Activated CD8-positive, alpha-beta memory T cell treated with anti-CD3 and anti-CD28 coated beads for 48 hours (primary cell): ENCODE measurements around the gene OGT.
"Not testable (repeated sequence)": the region's sequence is repeated elsewhere in the genome, so short reads cannot be mapped to it uniquely, and the experiment has no call there.

Experiments
- DNase-seq, 3 experiments: peaks; one replicate each; pipeline ENCODE4 v3.0.0-alpha.2; 2020; ENCODE audit warnings: low read depth in 2 of 3, low spot score in 2 of 3

The OGT gene

DNA sequence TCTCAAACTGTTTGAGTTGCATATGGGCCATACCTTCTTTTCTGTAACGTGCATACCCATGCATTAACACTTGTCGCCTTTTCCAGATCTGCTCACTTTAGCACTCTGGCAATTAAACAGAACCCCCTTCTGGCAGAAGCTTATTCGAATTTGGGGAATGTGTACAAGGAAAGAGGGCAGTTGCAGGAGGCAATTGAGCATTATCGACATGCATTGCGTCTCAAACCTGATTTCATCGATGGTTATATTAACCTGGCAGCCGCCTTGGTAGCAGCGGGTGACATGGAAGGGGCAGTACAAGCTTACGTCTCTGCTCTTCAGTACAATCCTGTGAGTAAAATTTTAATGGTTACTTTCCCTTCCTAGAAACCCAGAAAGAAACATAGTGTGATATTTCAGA lies 4.8 kb downstream of the OGT start:
- no peak for DNase-seq

DNA sequence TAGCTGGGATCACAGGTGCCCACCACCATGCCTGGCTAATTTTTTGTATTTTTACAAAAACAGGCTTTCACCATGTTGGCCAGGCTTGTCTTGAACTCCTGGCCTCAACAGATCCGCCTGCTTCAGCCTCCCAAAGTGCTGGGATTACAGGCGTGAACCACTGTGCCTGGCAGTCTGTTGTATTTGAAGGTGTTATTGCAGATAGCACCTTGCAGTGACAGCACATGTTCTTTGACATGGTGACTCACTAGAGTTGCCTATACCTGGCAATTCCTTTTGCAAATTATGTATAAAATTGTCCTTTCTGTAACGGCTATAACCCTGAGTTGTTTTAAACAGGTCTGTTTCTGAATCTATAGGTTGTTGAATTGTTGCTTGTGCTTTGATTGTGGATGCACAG lies 7.9 kb downstream of the OGT start:
- no peak for DNase-seq

DNA sequence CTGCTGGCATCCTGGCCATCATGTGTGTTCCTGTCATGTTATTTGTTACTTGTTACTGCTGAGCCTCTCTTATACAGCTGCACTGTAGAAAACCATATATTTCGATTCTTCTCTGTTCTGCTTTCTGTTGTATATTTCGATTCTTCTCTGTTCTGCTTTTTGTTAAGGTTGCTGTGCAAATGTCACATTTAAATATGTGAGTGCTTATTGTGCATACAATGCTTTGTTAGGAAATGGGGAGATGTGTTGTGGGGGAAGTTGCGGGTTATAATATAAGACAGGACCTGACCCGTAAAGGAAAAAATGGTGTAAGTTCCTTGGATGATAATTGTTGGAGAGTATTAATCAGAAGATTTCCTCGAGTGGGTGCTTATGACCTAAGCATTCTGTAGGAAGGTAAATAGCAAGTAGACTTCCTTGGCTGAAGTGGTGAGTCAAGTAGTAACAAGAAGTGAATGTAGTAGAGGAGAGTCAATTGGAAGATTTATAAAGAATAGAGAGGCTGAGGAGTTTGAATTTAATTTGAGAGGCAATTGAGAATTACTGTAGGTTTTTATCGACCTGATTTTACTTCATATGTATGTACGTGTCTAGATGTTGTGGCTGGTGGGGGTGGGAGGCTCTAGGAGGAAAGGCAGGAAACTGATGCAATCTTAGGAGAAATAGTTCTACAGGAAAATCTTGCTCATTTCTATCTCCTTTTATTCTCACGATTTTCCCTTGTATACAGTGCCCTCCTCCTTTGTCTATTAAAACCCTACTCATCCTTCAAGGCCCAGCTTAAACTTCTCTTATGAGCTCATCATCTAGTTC lies 8.5 kb downstream of the OGT start:
- no peak for DNase-seq

DNA sequence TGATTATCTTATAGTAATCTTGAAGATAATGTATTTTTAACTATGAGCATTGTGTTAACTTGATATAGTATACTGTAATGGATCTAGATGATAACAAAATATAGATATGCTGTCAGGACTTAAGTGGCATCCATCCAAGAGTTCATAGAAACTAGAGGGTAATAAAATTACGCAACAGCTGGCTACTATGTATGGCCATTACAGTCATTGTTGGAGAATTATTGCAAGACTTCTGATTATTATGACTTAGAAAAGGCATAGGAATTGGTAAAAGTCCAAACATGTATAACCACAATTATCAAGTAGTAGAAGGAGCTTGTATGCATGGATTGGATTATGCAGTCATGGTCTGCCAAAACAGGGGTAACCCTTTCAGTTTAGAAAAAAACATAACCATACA lies 9.5 kb downstream of the OGT start:
- no peak for DNase-seq

- DNase-seq, result no peak
Measured at GRCh38 chrX:71542825-71543224, 9.9 kb downstream of the OGT start.

DNA sequence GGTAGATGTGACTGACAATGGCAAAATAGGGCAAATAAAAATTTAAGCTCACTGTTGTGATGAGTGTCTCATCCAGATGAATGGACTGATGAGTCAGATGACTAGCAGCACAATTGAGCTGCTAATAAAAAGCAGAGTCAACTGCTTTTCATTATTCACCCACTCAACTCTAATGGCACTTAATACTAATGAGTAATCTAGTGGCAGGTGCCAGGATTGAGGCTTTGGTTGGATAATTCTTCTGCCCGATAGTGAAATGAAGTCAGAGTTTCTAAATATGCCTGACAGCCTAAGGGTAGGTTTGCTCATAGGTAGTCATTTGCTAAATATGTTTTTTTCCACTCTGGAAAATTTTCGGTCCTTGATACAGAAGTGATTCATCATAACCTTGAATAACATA lies 10.4 kb downstream of the OGT start:
- DNase-seq, result no peak

DNA sequence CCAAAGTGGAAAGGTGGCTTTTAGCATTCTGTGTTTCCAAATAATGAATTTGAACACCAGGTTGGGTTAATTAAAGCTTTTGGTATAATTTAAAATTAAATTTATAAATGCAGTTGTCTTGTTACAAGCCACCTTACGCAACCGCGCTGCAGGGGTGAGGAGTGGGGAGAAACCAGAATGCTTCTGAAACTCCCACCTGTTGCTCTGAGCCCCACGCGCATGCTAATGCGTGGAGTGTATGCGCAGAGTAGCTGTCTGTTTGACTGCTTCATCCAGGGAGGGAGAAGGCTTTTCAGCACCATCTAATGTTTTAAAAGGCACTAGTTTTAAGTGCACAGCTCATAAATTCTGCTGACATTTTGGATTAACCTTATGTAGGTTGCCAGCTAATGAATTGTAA lies 12.5 kb downstream of the OGT start:
- DNase-seq, result no peak

GRCh38 chrX:71546879-71547278 lies 14.0 kb downstream of the OGT start:
- DNase-seq, result no peak

GRCh38 chrX:71547339-71547738 lies 14.4 kb downstream of the OGT start:
- DNase-seq, result no peak

DNA sequence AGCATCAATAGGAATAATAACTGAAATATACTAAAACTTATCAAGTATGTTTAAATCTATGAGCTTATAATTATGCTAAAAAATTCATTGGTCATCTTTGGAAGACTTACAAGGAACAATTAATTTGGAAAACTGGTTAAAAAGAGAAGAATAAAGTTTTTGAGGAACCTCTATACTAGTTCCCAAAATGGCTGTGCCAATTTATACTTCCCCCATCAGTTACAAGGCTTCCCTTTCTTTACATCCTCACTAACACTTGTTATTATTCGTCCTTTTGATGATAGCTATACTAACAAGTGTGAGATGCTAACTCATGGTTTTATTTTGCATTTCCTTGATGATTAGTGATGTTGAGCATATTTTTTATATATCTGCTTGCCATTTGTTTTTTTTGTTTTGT lies 17.1 kb downstream of the OGT start:
- no peak for DNase-seq

GRCh38 chrX:71550578-71550977 lies 17.7 kb downstream of the OGT start:
- DNase-seq, result no peak

- DNase-seq, result no peak
Measured at GRCh38 chrX:71556036-71556435, 23.1 kb downstream of the OGT start.

GRCh38 chrX:71558920-71559319 lies 26.0 kb downstream of the OGT start:
- DNase-seq, result no peak

DNA sequence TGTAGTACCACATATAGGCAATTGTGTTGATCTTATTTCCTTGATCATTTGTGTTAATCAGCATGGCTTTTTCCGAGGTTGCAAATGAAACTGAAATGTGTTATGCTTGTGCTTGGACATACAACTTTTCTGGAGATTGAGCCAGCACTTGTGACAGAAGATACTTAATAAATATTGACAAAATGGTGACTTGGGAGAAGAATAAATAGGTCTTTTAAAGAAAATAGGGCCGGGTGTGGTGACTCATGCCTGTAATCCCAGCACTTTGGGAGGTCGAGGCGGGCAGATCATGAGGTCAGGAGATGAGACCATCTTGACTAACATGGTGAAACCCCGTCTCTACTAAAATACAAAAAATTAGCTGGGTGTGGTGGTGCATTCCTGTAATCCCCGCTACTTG lies 26.9 kb downstream of the OGT start:
- not testable (repeated sequence) for DNase-seq

GRCh38 chrX:71563921-71564320 lies 31.0 kb downstream of the OGT start:
- DNase-seq, result no peak

GRCh38 chrX:71565474-71566041 lies 32.7 kb downstream of the OGT start:
- no peak for DNase-seq

- DNase-seq, result not testable (repeated sequence)
Measured at GRCh38 chrX:71571390-71571789, 38.5 kb downstream of the OGT start.

DNA sequence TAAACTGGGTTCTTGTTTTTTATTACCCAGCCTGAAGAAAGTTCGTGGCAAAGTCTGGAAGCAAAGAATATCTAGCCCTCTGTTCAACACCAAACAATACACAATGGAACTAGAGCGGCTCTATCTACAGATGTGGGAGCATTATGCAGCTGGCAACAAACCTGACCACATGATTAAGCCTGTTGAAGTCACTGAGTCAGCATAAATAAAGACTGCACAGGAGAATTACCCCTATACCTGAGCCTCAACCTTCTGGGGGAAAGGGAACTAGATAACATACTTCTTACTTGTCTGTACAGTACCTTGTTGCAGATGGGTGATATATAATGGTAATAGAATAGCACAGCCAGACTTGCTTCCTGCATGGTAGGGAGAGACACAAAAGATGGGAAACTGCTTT lies 40.7 kb downstream of the OGT start:
- no peak for DNase-seq

GRCh38 chrX:71577682-71578081 lies 44.8 kb downstream of the OGT start:
- DNase-seq, result no peak

GRCh38 chrX:71578253-71579135 lies 45.6 kb downstream of the OGT start, which contains the start of gene GCNA:
TSS of gene GCNA (plus strand) at chrX:71578437. CDS start at chrX:71580822, 2,385 bp downstream.
- DNase-seq, result no peak

- DNase-seq, result no peak
Measured at GRCh38 chrX:71579136-71579989, 46.5 kb downstream of the OGT start.
